ENCODE data around the gene GALNT2.

The GALNT2 gene

GRCh38 chr1:230219174-230220067 is 152.4 kb downstream of the GALNT2 start:
- H3K27me3 ChIP-seq (ENCODE audit: insufficient read depth, low read length) = no peaks in the 10 kb centered on the region
- H3K4me3 ChIP-seq (ENCODE audit: low read length) = no peak overlapping the region
- no peak overlapping the region for H2AFZ ChIP-seq (ENCODE audit: low read depth, low read length)
- H3K9me3 ChIP-seq (ENCODE audit: low read length) = no peaks in the 10 kb centered on the region
- H3K36me3 ChIP-seq (ENCODE audit: insufficient read depth, low read length) = no peaks in the 10 kb centered on the region
- no peaks in the 10 kb centered on the region for H3K4me1 ChIP-seq (ENCODE audit: insufficient read depth, low read length)

GRCh38 chr1:230220478-230220877 is 153.4 kb downstream of the GALNT2 start:
- H3K4me3 ChIP-seq (ENCODE audit: low read length) = no peak overlapping the region

GRCh38 chr1:230220907-230221306 is 153.9 kb downstream of the GALNT2 start:
- H3K4me1 ChIP-seq (ENCODE audit: insufficient read depth, low read length) = peaks cover 1% of the 10 kb centered on the region
- no peaks in the 10 kb centered on the region for H3K9me3 ChIP-seq (ENCODE audit: low read length)
- H2AFZ ChIP-seq (ENCODE audit: low read depth, low read length) = no peak overlapping the region
- no peak overlapping the region for H3K4me3 ChIP-seq (ENCODE audit: low read length)
- H3K36me3 ChIP-seq (ENCODE audit: insufficient read depth, low read length) = no peaks in the 10 kb centered on the region
- no peaks in the 10 kb centered on the region for H3K27me3 ChIP-seq (ENCODE audit: insufficient read depth, low read length)

More at GRCh38 chr1:230220478-230220877, 153.4 kb downstream of the GALNT2 start:
- Histone ChIP-seq H3K36me3 (ENCODE audit: insufficient read depth, low read length) (no peaks in the 10 kb centered on the region), H2AFZ (ENCODE audit: low read depth, low read length) (no peak overlapping the region), H3K9me3 (ENCODE audit: low read length) (no peaks in the 10 kb centered on the region), H3K27me3 (ENCODE audit: insufficient read depth, low read length) (no peaks in the 10 kb centered on the region), H3K4me1 (ENCODE audit: insufficient read depth, low read length) (no peaks in the 10 kb centered on the region)

- H3K9me3 ChIP-seq (ENCODE audit: low read length) = no peaks in the 10 kb centered on the region
- no peaks in the 10 kb centered on the region for H3K27me3 ChIP-seq (ENCODE audit: insufficient read depth, low read length)
- H2AFZ ChIP-seq (ENCODE audit: low read depth, low read length) = no peak overlapping the region
- H3K4me1 ChIP-seq (ENCODE audit: insufficient read depth, low read length) = peaks cover 3% of the 10 kb centered on the region
- no peak overlapping the region for H3K4me3 ChIP-seq (ENCODE audit: low read length)
- no peaks in the 10 kb centered on the region for H3K36me3 ChIP-seq (ENCODE audit: insufficient read depth, low read length)
Observed at GRCh38 chr1:230222678-230223077, 155.6 kb downstream of the GALNT2 start.

- no peak overlapping the region for H2AFZ ChIP-seq (ENCODE audit: low read depth, low read length)
- H3K4me1 ChIP-seq (ENCODE audit: insufficient read depth, low read length) = peaks cover 4% of the 10 kb centered on the region
- H3K27me3 ChIP-seq (ENCODE audit: insufficient read depth, low read length) = no peaks in the 10 kb centered on the region
- H3K4me3 ChIP-seq (ENCODE audit: low read length) = no peak overlapping the region
- H3K36me3 ChIP-seq (ENCODE audit: insufficient read depth, low read length) = no peaks in the 10 kb centered on the region
- no peaks in the 10 kb centered on the region for H3K9me3 ChIP-seq (ENCODE audit: low read length)
Observed at GRCh38 chr1:230224101-230224960, 157.3 kb downstream of the GALNT2 start.

- Histone ChIP-seq H3K9me3 (ENCODE audit: low read length) (no peaks in the 10 kb centered on the region), H2AFZ (ENCODE audit: low read depth, low read length) (no peak overlapping the region), H3K36me3 (ENCODE audit: insufficient read depth, low read length) (no peaks in the 10 kb centered on the region), H3K27me3 (ENCODE audit: insufficient read depth, low read length) (no peaks in the 10 kb centered on the region), H3K4me1 (ENCODE audit: insufficient read depth, low read length) (peaks cover 22% of the 10 kb centered on the region), H3K4me3 (ENCODE audit: low read length) (no peak overlapping the region)
Observed at GRCh38 chr1:230226007-230226800, 159.2 kb downstream of the GALNT2 start.

- Histone ChIP-seq H3K9me3 (ENCODE audit: low read length) (no peaks in the 10 kb centered on the region), H3K36me3 (ENCODE audit: insufficient read depth, low read length) (no peaks in the 10 kb centered on the region), H3K27me3 (ENCODE audit: insufficient read depth, low read length) (no peaks in the 10 kb centered on the region), H2AFZ (ENCODE audit: low read depth, low read length) (no peak overlapping the region), H3K4me3 (ENCODE audit: low read length) (no peak overlapping the region), H3K4me1 (ENCODE audit: insufficient read depth, low read length) (peaks cover 28% of the 10 kb centered on the region)
Observed at GRCh38 chr1:230226814-230227213, 159.8 kb downstream of the GALNT2 start.

- Histone ChIP-seq H2AFZ (ENCODE audit: low read depth, low read length) (no peak overlapping the region), H3K9me3 (ENCODE audit: low read length) (no peaks in the 10 kb centered on the region), H3K4me1 (ENCODE audit: insufficient read depth, low read length) (peaks cover 31% of the 10 kb centered on the region), H3K4me3 (ENCODE audit: low read length) (no peak overlapping the region), H3K27me3 (ENCODE audit: insufficient read depth, low read length) (no peaks in the 10 kb centered on the region), H3K36me3 (ENCODE audit: insufficient read depth, low read length) (no peaks in the 10 kb centered on the region)
Observed at GRCh38 chr1:230228236-230228897, 161.3 kb downstream of the GALNT2 start.

- Histone ChIP-seq H3K27me3 (ENCODE audit: insufficient read depth, low read length) (no peaks in the 10 kb centered on the region), H3K36me3 (ENCODE audit: insufficient read depth, low read length) (no peaks in the 10 kb centered on the region), H3K4me1 (ENCODE audit: insufficient read depth, low read length) (peaks cover 31% of the 10 kb centered on the region), H3K9me3 (ENCODE audit: low read length) (no peaks in the 10 kb centered on the region), H2AFZ (ENCODE audit: low read depth, low read length) (no peak overlapping the region), H3K4me3 (ENCODE audit: low read length) (no peak overlapping the region)
Observed at GRCh38 chr1:230230273-230230672, 163.2 kb downstream of the GALNT2 start.

- no peaks in the 10 kb centered on the region for H3K9me3 ChIP-seq (ENCODE audit: low read length)
- H3K4me3 ChIP-seq (ENCODE audit: low read length) = no peak overlapping the region
- H3K36me3 ChIP-seq (ENCODE audit: insufficient read depth, low read length) = no peaks in the 10 kb centered on the region
- H3K4me1 ChIP-seq (ENCODE audit: insufficient read depth, low read length) = peaks cover 28% of the 10 kb centered on the region
- no peak overlapping the region for H2AFZ ChIP-seq (ENCODE audit: low read depth, low read length)
- H3K27me3 ChIP-seq (ENCODE audit: insufficient read depth, low read length) = no peaks in the 10 kb centered on the region
Observed at GRCh38 chr1:230230948-230231773, 164.1 kb downstream of the GALNT2 start.

GRCh38 chr1:230231774-230232145 is 164.7 kb downstream of the GALNT2 start:
- no peak overlapping the region for H3K4me3 ChIP-seq (ENCODE audit: low read length)
- H3K4me1 ChIP-seq (ENCODE audit: insufficient read depth, low read length) = peaks cover 28% of the 10 kb centered on the region
- H3K36me3 ChIP-seq (ENCODE audit: insufficient read depth, low read length) = no peaks in the 10 kb centered on the region
- H2AFZ ChIP-seq (ENCODE audit: low read depth, low read length) = no peak overlapping the region
- no peaks in the 10 kb centered on the region for H3K27me3 ChIP-seq (ENCODE audit: insufficient read depth, low read length)
- no peaks in the 10 kb centered on the region for H3K9me3 ChIP-seq (ENCODE audit: low read length)

- Histone ChIP-seq H3K4me1 (ENCODE audit: insufficient read depth, low read length) (peaks cover 28% of the 10 kb centered on the region), H3K9me3 (ENCODE audit: low read length) (no peaks in the 10 kb centered on the region), H3K4me3 (ENCODE audit: low read length) (no peak overlapping the region), H3K27me3 (ENCODE audit: insufficient read depth, low read length) (no peaks in the 10 kb centered on the region), H3K36me3 (ENCODE audit: insufficient read depth, low read length) (peaks cover 4% of the 10 kb centered on the region), H2AFZ (ENCODE audit: low read depth, low read length) (no peak overlapping the region)
Observed at GRCh38 chr1:230232371-230232771, 165.3 kb downstream of the GALNT2 start.
